ENCODE measurements around the gene ARNT2. TPM values are rescaled to one million over a fixed set of nuclear protein-coding genes. Genes with fewer than 3 reads are reported as not detected.
"Not testable (repeated sequence)": the region's sequence is repeated elsewhere in the genome, so short reads cannot be mapped to it uniquely, and the experiment has no call there.

The ARNT2 gene
- total and polyA plus RNA-seq, 4 experiments from 2014 or later: not detected

GRCh38 chr15:80639168-80639555 lies 235.0 kb downstream of the ARNT2 start:
- Mint-ChIP-seq H3K9me3 (no peaks in the 10 kb centered on the region), H3K27ac (no peak overlapping the region), H3K4me1 (no peaks in the 10 kb centered on the region), H3K36me3 (no peaks in the 10 kb centered on the region), H3K27me3 (peaks cover 6 to 11% of the 10 kb centered on the region in 2 donors), H3K4me3 (no peak overlapping the region)
- CTCF ChIA-PET (ENCODE audit: partially characterized antibody): no interaction called here
- DNase-seq: no peak
- Histone ChIP-seq H3K27me3 (ENCODE audit: insufficient read depth, low read length) (no peaks in the 10 kb centered on the region), H3K36me3 (ENCODE audit: insufficient read depth, low read length) (no peaks in the 10 kb centered on the region), H3K4me3 (ENCODE audit: low read length in 2 of 2) (no peak overlapping the region), H3K27ac (ENCODE audit: low read depth, low read length) (no peak overlapping the region), H3K4me1 (ENCODE audit: insufficient read depth, low read length) (no peaks in the 10 kb centered on the region), H3K9me3 (ENCODE audit: control insufficient read depth in 1 of 2, low read length in 2 of 2) (no peaks in the 10 kb centered on the region)
- intact Hi-C loops (cut with micrococcal nuclease): no loop called here
- POLR2A ChIA-PET (ENCODE audit: partially characterized antibody): no interaction called here

- Histone ChIP-seq H3K36me3 (ENCODE audit: insufficient read depth, low read length) (no peaks in the 10 kb centered on the region), H3K9me3 (ENCODE audit: control insufficient read depth in 1 of 2, low read length in 2 of 2) (no peaks in the 10 kb centered on the region), H3K4me3 (ENCODE audit: low read length in 2 of 2) (no peak overlapping the region), H3K27ac (ENCODE audit: low read depth, low read length) (no peak overlapping the region), H3K27me3 (ENCODE audit: insufficient read depth, low read length) (no peaks in the 10 kb centered on the region), H3K4me1 (ENCODE audit: insufficient read depth, low read length) (no peaks in the 10 kb centered on the region)
- CTCF ChIA-PET (ENCODE audit: partially characterized antibody): no interaction called here
- peaks cover 0 to 6% (median 0%) of the 10 kb centered on the region in 8 donors for H3K9me3 Mint-ChIP-seq
- H3K36me3 Mint-ChIP-seq: no peaks in the 10 kb centered on the region
- H3K27me3 Mint-ChIP-seq: peaks cover 8 to 9% of the 10 kb centered on the region in 2 donors
- no peak for DNase-seq
- POLR2A ChIA-PET (ENCODE audit: partially characterized antibody): no interaction called here
- intact Hi-C loops (cut with micrococcal nuclease): no loop called here
- H3K27ac Mint-ChIP-seq: no peak overlapping the region
- H3K4me3 Mint-ChIP-seq: no peak overlapping the region
- H3K4me1 Mint-ChIP-seq: no peaks in the 10 kb centered on the region
Measured at GRCh38 chr15:80640531-80641121, 236.4 kb downstream of the ARNT2 start.

GRCh38 chr15:80641384-80641783 lies 237.2 kb downstream of the ARNT2 start:
- peaks cover 0 to 7% (median 2%) of the 10 kb centered on the region in 8 donors for H3K9me3 Mint-ChIP-seq
- H3K4me3 Mint-ChIP-seq: no peak overlapping the region

GRCh38 chr15:80643431-80643951 lies 239.3 kb downstream of the ARNT2 start:
- no peak for DNase-seq
- Histone ChIP-seq H3K4me1 (ENCODE audit: insufficient read depth, low read length) (no peaks in the 10 kb centered on the region), H3K9me3 (ENCODE audit: control insufficient read depth in 1 of 2, low read length in 2 of 2) (no peaks in the 10 kb centered on the region), H3K4me3 (ENCODE audit: low read length in 2 of 2) (no peak overlapping the region), H3K36me3 (ENCODE audit: insufficient read depth, low read length) (no peaks in the 10 kb centered on the region), H3K27me3 (ENCODE audit: insufficient read depth, low read length) (no peaks in the 10 kb centered on the region), H3K27ac (ENCODE audit: low read depth, low read length) (no peak overlapping the region)
- intact Hi-C loops (cut with micrococcal nuclease): no loop called here
- H3K27me3 Mint-ChIP-seq: peaks cover 10 to 11% of the 10 kb centered on the region in 2 donors
- H3K4me3 Mint-ChIP-seq: no peak overlapping the region
- H3K27ac Mint-ChIP-seq: no peak overlapping the region
- H3K9me3 Mint-ChIP-seq: peaks cover 0 to 20% (median 4%) of the 10 kb centered on the region in 8 donors
- H3K4me1 Mint-ChIP-seq: no peaks in the 10 kb centered on the region
- CTCF ChIA-PET (ENCODE audit: partially characterized antibody): no interaction called here
- POLR2A ChIA-PET (ENCODE audit: partially characterized antibody): no interaction called here
- H3K36me3 Mint-ChIP-seq: no peaks in the 10 kb centered on the region

More at GRCh38 chr15:80641384-80641783, 237.2 kb downstream of the ARNT2 start:
- no peak overlapping the region for H3K27ac Mint-ChIP-seq
- peaks cover 9 to 10% of the 10 kb centered on the region in 2 donors for H3K27me3 Mint-ChIP-seq
- no peaks in the 10 kb centered on the region for H3K4me1 Mint-ChIP-seq
- H3K36me3 ChIP-seq (ENCODE audit: insufficient read depth, low read length): no peaks in the 10 kb centered on the region
- intact Hi-C loops (cut with micrococcal nuclease): no loop called here
- ChIA-PET POLR2A (ENCODE audit: partially characterized antibody) (no interaction called here), CTCF (ENCODE audit: partially characterized antibody) (no interaction called here)
- H3K36me3 Mint-ChIP-seq: no peaks in the 10 kb centered on the region
- no peak overlapping the region for H3K4me3 ChIP-seq (ENCODE audit: low read length in 2 of 2)
- no peaks in the 10 kb centered on the region for H3K9me3 ChIP-seq (ENCODE audit: control insufficient read depth in 1 of 2, low read length in 2 of 2)
- H3K27me3 ChIP-seq (ENCODE audit: insufficient read depth, low read length): no peaks in the 10 kb centered on the region
- H3K27ac ChIP-seq (ENCODE audit: low read depth, low read length): no peak overlapping the region
- DNase-seq: no peak
- H3K4me1 ChIP-seq (ENCODE audit: insufficient read depth, low read length): no peaks in the 10 kb centered on the region

GRCh38 chr15:80645494-80646065 lies 241.4 kb downstream of the ARNT2 start:
- H3K27me3 ChIP-seq (ENCODE audit: insufficient read depth, low read length): no peaks in the 10 kb centered on the region
- H3K9me3 Mint-ChIP-seq: peaks cover 0 to 31% (median 5%) of the 10 kb centered on the region in 8 donors
- H3K36me3 Mint-ChIP-seq: no peaks in the 10 kb centered on the region
- POLR2A ChIA-PET (ENCODE audit: partially characterized antibody): no interaction called here
- no peak overlapping the region for H3K27ac Mint-ChIP-seq
- H3K9me3 ChIP-seq (ENCODE audit: control insufficient read depth in 1 of 2, low read length in 2 of 2): no peaks in the 10 kb centered on the region
- H3K4me1 Mint-ChIP-seq: no peaks in the 10 kb centered on the region
- DNase-seq: no peak
- intact Hi-C loops (cut with micrococcal nuclease): no loop called here
- H3K27me3 Mint-ChIP-seq: peaks cover 10 to 14% of the 10 kb centered on the region in 2 donors
- H3K36me3 ChIP-seq (ENCODE audit: insufficient read depth, low read length): no peaks in the 10 kb centered on the region
- no peak overlapping the region for H3K27ac ChIP-seq (ENCODE audit: low read depth, low read length)
- no peaks in the 10 kb centered on the region for H3K4me1 ChIP-seq (ENCODE audit: insufficient read depth, low read length)
- no peak overlapping the region for H3K4me3 ChIP-seq (ENCODE audit: low read length in 2 of 2)
- CTCF ChIA-PET (ENCODE audit: partially characterized antibody): interaction anchor here (0.6 kb wide), 1 partner anchor 621 kb away, joined by 4 read pairs; no protein-coding TSS in a partner anchor
- no peak overlapping the region for H3K4me3 Mint-ChIP-seq

- H3K4me3 Mint-ChIP-seq; POLR2A ChIA-PET (ENCODE audit: partially characterized antibody); H3K4me3 ChIP-seq (ENCODE audit: low read length in 2 of 2); H3K27ac Mint-ChIP-seq; H3K36me3 ChIP-seq (ENCODE audit: insufficient read depth, low read length); H3K4me1 ChIP-seq (ENCODE audit: insufficient read depth, low read length); CTCF ChIA-PET (ENCODE audit: partially characterized antibody); DNase-seq; H3K27ac ChIP-seq (ENCODE audit: low read depth, low read length); H3K27me3 ChIP-seq (ENCODE audit: insufficient read depth, low read length); intact Hi-C loops (cut with micrococcal nuclease); H3K36me3 Mint-ChIP-seq; H3K9me3 ChIP-seq (ENCODE audit: control insufficient read depth in 1 of 2, low read length in 2 of 2); H3K4me1 Mint-ChIP-seq: not testable (repeated sequence)
- peaks cover 9 to 11% of the 10 kb centered on the region in 2 donors for H3K27me3 Mint-ChIP-seq
- H3K9me3 Mint-ChIP-seq: peaks cover 0 to 43% (median 8%) of the 10 kb centered on the region in 8 donors
Measured at GRCh38 chr15:80647424-80647823, 243.2 kb downstream of the ARNT2 start.
